Retina (tissue), 1 donor: ENCODE data around the gene HIPK2.

Source experiments
- DNase-seq: peaks from one replicate; pipeline ENCODE4 v3.0.0-alpha.2; 2016

HIPK2 gene

DNA sequence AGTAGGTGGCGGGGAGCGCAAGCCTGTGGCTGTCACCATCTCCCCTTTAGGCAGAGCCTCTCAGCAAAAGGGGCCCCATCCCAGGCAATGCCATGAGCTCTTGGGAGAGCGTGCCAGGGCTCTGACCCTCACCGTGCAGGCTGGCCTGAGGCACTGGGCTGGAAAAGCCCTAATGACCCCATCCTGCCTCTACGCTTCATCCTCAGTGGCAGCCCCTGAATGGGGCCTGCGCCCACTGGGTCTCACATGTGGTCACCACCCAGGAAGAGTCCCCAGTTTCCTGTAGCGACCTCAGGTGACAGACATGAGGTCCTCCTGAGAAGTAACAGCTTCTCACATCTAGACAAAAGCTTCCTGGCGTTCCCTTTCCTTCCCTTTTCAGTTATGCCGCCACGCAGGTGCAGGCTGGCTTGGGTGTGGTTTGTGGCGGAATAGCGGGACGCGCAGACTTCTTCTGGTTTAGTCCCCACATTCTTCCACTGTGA lies 195.1 kb downstream of the HIPK2 start:
- DNase-seq = no peak

GRCh38 chr7:139582130-139582650 lies 195.6 kb downstream of the HIPK2 start:
- DNase-seq = no peak

DNA sequence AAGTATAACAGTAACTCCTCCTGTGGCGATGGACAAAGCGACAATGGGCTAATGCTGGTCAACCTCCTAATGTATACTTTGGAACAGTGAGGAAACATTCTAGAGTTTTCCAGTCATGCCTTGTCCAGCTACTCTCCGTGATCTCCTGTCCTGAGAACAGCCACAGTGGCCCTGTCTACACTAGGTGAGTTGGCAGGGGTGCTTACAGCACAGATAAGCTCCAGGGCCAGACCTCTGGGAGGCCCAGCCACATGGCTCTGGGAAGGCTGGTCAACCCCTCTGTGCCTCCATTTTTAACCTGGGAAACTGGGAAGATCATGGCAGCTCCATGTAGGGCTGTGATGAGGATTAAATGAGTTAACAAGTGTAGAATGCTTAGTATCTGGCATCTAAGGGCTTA lies 197.4 kb downstream of the HIPK2 start:
- no peak for DNase-seq

GRCh38 chr7:139576179-139576973 lies 201.4 kb downstream of the HIPK2 start:
- DNase-seq = no peak

GRCh38 chr7:139575338-139575680 lies 202.5 kb downstream of the HIPK2 start:
- DNase-seq = no peak

DNA sequence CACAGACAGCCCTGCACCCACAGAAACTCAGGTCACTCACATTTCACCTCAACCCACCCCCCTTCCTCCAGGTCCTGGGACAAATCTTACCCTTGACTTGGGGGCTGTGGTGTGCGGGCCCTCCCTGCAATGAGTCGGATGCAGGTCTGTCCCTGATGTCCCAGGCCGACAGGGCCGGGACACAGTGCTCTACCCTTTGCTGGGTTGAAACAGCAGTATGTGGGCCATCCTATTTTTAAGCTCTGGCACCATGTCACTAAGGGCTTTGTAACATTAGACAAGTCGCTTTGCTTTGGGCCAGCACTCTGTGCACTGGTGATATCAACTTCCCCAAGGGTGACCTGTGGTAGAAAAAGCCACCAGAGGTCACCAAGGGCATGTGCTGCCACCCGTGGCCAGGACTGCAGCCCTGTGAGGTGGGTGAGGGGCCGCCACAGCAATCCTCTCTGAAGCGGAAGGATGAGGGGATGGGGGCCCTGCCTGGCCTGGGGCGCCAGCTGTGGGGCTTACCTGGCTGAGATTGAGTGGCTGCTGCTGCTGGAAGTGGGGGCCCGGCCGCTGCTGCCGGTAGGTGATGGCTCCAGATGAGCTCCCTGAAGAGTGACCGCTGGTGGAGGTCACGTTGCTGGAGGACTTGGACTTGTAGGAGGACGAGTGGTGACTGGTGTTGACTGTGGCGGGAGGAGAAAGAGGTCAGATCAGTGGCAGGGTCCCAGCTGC lies 203.0 kb downstream of the HIPK2 start:
- DNase-seq = no peak

DNA sequence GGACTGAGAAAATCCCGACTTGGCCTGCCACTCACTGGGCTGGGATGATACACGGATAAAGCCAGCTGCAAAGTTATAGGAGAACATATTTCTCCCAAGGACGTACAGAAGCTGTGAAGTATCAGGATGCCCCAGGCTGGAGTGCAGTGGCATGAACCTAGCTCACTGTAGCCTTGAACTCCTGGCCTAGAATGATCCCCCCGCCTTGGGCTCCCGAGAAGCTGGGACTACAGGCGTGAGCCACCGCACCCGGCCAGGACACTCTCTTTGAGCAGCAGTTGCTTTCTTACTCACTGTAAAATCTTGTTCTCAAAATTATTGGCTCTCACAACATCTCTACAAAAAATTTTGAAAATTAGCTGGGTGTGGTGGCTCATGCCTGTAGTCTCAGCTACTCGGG lies 203.9 kb downstream of the HIPK2 start:
- no peak for DNase-seq

DNA sequence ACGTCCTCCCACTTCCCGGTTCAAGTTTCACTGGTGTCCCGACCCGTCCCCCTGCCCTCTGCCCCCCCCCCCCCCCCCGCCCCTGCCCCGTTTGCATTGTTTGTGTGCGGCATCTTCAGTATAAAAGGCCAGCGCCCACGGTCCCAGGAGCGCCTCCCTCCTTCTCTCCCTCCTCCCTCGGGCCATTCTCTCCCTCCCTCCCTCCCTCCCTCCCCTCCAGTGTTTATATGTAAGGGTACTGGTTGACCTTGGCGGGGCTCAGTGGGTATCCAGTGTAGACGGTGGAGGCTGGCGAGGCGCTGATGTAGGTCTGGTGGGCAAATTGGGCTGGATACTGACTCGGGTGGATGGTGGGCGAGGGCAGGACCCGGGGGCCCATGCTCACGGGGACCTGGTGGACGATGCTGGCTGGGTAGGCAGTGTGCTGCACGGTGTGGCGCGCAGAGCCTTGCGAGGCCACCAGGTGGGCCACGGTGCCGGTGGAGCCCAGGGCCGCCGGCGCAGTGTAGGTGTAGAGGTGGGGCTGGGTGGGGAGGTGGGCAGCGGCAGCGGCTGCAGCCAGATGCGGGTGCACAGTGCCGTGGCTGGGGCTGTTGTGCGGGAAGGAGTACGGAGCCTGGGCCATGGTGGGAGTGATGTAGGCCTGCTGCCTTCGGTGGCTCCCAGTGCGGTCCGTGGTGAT lies 205.0 kb downstream of the HIPK2 start:
- no peak for DNase-seq

GRCh38 chr7:139572071-139572470 lies 205.7 kb downstream of the HIPK2 start:
- no peak for DNase-seq

DNA sequence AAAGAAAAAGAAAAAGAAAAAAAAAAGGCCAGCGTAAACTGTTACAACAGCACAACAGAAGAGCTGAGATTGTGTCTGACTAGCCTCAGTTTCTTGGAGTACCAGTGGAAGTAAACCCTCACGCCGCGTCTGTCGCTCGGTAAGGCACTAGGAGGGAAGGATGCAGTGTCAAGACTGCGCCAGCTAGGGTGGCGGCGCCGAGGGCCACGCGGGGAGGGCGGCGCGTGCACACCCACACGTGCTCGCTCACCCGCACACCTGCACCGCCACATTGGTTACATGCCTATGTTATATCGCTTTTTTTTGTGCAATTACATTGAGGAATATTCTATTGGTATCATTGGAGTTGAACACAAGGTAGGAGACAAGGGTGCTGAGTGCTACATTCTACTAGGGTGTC lies 206.1 kb downstream of the HIPK2 start:
- DNase-seq = no peak

- DNase-seq = no peak
Observed at GRCh38 chr7:139571190-139571589, 206.6 kb downstream of the HIPK2 start.

DNA sequence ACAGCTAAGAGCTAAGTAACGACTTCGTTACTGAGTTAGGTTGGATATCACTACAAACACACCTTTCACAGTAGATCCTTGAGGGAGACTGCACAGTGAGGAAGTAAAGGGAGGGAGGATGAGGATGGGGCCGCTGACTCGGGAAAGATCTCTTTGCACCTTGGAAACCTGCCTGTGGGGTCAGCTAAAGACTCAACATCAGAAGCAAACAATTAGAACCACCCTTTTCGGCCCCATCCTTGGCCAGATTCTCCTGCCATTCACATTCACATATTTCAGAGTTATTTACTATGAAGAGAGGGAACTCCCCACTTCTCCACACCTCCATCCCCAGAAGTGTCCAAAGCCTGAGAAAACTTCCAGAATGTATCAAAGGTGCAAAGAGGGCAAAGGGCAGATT lies 207.2 kb downstream of the HIPK2 start:
- no peak for DNase-seq

DNA sequence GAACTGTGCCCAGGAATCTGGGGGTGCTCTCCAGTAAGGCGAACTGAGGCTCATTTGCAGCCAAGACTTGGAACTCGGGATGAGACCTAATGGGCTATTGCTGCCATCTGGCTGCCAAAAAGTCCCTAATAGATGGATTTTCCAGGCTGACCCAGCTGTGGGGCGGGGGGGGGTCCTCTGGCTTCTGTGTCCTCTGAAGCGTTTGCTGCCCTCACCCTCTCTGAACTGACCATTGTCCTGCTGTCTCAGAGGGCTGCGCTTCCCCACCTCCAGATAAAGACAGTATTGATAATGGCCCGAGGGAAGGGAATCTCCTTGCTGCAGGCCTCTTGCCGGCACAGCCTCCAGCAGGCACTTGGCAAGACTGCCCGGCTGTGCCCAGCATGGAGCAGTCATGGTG lies 207.7 kb downstream of the HIPK2 start:
- no peak for DNase-seq

GRCh38 chr7:139568813-139569490 lies 208.8 kb downstream of the HIPK2 start:
- DNase-seq = no peak

DNA sequence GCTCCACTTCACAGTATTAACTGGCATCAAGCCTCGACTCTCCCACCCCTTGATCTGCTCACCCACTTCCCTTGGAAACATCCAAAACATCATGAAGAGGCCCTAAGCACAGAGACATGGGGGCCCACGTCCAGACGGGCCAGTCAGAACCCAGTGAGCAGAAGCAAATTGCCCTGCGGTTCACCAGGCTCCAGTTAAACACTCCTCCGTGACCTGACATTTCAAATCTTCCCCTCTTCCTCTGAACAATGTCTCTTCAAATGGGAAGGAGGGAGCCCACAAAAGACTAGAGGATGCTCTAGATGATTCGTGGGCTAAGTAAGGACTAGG lies 209.5 kb downstream of the HIPK2 start:
- no peak for DNase-seq

DNA sequence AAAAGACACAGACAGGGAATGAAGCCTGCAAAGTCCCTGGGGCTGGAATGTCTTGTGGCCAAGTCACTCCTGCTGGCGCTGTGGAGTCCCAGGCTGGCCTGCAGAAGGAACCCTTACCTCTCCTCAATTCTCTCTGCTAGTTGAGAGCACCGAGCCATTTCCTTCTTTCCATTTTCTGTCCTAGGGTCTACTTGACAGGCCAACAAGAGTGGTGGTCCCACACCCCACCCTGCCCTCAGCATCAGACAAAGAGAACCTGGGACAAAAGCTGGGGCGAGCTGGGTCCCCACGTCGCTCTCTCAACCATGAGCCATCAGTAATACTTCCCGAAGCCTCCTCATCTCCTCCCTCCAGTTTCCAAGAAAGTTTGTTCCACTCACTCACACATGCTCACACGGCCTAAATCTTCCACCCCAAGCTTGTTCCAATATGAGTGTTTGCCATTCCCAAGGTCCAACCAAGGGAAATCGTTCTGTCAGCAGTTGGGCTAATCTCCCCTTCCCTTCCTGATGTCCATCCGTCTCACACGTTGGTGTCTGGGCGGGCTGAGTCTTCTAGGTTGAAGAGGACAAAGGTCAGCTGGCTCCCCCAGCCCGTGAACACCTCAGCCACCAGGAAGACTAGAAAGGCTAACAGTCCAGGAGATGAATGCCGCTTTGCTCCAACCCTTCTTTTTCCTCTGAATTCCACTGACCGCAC lies 210.0 kb downstream of the HIPK2 start:
- DNase-seq = no peak

DNA sequence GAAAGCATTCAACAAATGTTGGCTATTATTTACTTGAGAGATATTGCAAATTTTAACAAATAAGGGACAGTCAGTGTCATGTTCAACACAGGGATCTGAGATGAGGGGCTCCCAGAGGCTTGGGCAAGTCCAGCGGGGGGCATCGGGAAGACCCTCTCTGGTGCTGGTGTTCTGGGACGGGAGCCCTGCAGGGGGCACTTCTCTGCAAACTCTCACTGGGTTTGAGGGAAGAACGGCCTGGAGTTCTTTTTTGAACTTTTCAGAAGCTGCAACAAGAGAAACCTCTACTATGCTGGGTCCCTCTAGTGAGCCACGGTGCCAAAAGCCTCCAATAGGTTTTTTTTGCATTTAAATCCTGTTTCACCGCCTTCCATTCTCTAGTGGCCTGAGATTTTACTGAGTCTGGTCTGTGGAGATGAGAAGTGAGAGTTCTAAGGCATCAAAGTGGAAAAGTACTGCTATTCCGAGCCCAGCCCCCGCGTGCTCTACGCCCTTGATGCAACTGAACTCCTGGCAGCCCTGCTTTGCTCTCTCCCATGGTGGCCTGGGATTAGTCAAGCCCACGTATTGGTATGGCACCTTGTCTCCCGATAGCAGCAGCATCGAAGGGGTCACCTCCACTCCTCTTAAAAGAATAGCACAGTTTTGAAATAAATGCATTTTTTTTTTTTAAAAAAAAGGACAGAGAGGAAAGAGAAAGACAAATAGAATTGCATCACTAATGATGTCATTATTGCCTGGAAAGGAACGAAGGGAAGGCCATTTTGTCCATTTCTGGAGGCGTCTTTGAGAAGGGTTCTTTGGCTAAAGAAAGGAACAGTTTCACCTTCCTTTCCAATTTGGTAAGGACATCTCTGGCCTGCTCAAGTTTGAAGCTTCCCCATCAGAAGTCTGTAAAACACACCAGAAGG lies 210.8 kb downstream of the HIPK2 start:
- DNase-seq = no peak

DNA sequence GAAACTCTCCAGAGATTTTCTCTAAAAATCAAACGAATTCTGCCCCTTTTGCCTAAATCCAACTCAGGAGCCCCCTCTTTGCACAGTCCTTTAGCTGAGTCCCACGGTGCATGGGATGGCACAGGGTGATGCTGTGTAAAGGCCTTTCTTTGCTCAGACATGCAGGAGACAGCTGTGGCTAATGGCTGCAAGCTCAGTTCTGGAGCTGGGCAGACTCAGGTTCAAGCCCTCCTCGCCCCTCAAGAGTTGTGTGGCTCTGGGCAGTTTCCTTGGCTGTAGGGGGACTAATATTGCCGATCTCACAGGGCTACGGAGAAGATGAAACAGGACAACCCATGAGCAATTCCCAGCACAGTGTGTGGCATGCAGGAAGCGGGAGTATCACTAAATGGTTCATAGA lies 211.7 kb downstream of the HIPK2 start:
- DNase-seq = no peak

- no peak for DNase-seq
Observed at GRCh38 chr7:139563856-139564255, 213.9 kb downstream of the HIPK2 start.

DNA sequence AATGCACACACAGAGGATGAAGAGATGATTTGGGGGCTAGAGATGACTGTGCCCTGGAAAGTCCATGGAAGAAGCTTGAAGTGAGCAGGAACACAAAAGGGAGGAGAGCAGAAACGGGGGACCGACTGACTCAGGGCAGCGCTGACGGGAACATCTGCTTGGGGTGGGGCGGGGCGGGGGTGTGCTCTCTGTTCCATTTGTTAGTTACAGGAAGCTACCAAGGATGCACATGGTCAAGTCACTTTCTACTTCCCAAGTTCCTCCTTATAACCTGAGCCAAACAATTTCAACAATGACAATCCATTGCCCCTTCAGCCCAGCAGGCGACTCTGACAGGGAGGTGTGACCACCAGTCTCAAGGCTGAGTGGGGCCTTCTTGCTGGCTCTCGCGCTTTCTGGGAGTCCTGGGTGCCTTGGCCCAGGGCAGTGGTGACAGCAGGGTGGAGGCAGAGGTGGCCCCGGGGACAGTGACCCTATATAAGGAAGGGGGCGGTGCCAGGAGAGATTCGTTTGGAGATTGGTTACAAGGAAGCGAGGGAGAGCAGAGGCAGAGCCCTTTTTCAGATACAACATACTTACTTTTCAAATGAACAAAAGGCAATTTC lies 214.7 kb downstream of the HIPK2 start:
- DNase-seq = no peak

DNA sequence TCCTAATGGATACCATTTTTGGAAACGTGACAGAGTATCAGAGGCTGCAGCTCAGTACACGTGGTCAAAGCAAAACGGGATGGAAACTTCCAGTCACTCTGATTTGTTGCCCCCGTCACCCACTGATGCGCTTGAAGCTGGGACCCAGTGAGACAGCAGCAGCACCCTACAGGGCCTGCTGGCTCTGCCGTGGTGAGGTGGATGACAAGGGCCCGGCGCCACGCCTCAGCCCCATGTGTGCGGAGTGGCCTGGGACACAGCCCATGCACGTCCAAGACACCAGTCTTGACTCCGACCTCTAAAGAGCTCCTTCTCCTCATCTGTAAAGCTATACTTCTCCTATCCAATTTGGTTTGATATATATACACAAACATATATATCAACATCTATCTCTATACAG lies 215.3 kb downstream of the HIPK2 start:
- no peak for DNase-seq
